DOHH2 (cell line): ENCODE data around the gene GRIN2A.

Experiments
- H3F3A ChIP-seq: fragments of 200-600 bp; sonication (generic), shearing (Covaris generic); 2 replicates; pipeline ENCODE4 v1.6.0; 2016; ENCODE audit warnings: antibody characterized with exemption, mild to moderate bottlenecking; ENCODE audit not compliant: control insufficient read depth, insufficient read depth
- H3K27ac ChIP-seq: fragments of 200-600 bp; sonication (generic); 2 replicates; pipeline ENCODE4 v1.5.1; 2014; ENCODE audit warnings: low read depth, mild to moderate bottlenecking, low read length, moderate library complexity
- H3K27me3 ChIP-seq: fragments of 200-600 bp; sonication (generic); 2 replicates; pipeline ENCODE4 v1.6.1; 2014; ENCODE audit warnings: mild to moderate bottlenecking, low read length, mixed read lengths; ENCODE audit not compliant: control insufficient read depth
- H3K36me3 ChIP-seq: fragments of 200-600 bp; sonication (generic); 2 replicates; pipeline ENCODE4 v1.6.1; 2014; ENCODE audit warnings: mild to moderate bottlenecking, low read length, moderate library complexity, mixed read lengths; ENCODE audit not compliant: control insufficient read depth
- H3K4me1 ChIP-seq: fragments of 200-600 bp; sonication (generic); 2 replicates; pipeline ENCODE4 v1.6.1; 2014; ENCODE audit warnings: mild to moderate bottlenecking, low read length, mixed read lengths; ENCODE audit not compliant: control insufficient read depth
- H3K4me2 ChIP-seq: fragments of 200-600 bp; sonication (generic); 2 replicates; pipeline ENCODE4 v1.6.0; 2014; ENCODE audit warnings: mild to moderate bottlenecking, low read length, moderate library complexity
- H3K4me3 ChIP-seq: fragments of 200-600 bp; sonication (generic); 2 replicates; pipeline ENCODE4 v1.5.1; 2014; ENCODE audit warnings: mild to moderate bottlenecking, low read length, mixed read lengths
- H3K79me2 ChIP-seq: fragments of 200-600 bp; sonication (generic); 2 replicates; pipeline ENCODE4 v1.6.1; 2014; ENCODE audit warnings: mild to moderate bottlenecking, low read length, mixed read lengths; ENCODE audit not compliant: control insufficient read depth
- H3K9me2 ChIP-seq: fragments of 200-600 bp; sonication (generic); replicated peaks from 2 replicates; pipeline ENCODE4 v1.6.1; 2014; ENCODE audit warnings: mild to moderate bottlenecking, low read length, mixed read lengths; ENCODE audit not compliant: control insufficient read depth
- H3K9me3 ChIP-seq: fragments of 200-600 bp; sonication (generic); 2 replicates; pipeline ENCODE4 v1.6.1; 2014; ENCODE audit warnings: antibody characterized with exemption, low read length, mixed read lengths; ENCODE audit not compliant: control insufficient read depth, insufficient read depth
- H4K20me1 ChIP-seq: fragments of 200-600 bp; sonication (generic); 2 replicates; pipeline ENCODE4 v1.6.0; 2014; ENCODE audit warnings: low read depth, mild to moderate bottlenecking, antibody characterized with exemption, low read length, moderate library complexity; ENCODE audit not compliant: control insufficient read depth, insufficient read depth
- CTCF ChIP-seq: fragments of 200-600 bp; sonication (generic); IDR thresholded peaks from one replicate; pipeline ENCODE4 v1.5.1; 2014; ENCODE audit warnings: antibody characterized with exemption, mild to moderate bottlenecking, low read depth, low read length; ENCODE audit not compliant: poor library complexity, severe bottlenecking
- EZH2phosphoT487 ChIP-seq: fragments of 200-600 bp; sonication (generic); IDR thresholded peaks from 2 replicates; pipeline ENCODE4 v1.6.1; 2017; ENCODE audit warnings: borderline replicate concordance, mild to moderate bottlenecking, antibody characterized with exemption, low read length, moderate library complexity, mixed read lengths

The GRIN2A gene

GRCh38 chr16:9867176-9867575 is 315.1 kb downstream of the GRIN2A start:
- no peaks in the 10 kb centered on the region for H3K9me3 ChIP-seq
- H4K20me1 ChIP-seq: no peaks in the 10 kb centered on the region
- no peaks in the 10 kb centered on the region for H3F3A ChIP-seq
- no peaks in the 10 kb centered on the region for H3K36me3 ChIP-seq
- no peak overlapping the region for H3K4me2 ChIP-seq
- no peaks in the 10 kb centered on the region for H3K9me2 ChIP-seq
- no peak overlapping the region for H3K4me3 ChIP-seq
- no peaks in the 10 kb centered on the region for H3K4me1 ChIP-seq
- no peaks in the 10 kb centered on the region for H3K79me2 ChIP-seq
- no peak overlapping the region for H3K27ac ChIP-seq
- no peak for TF ChIP-seq CTCF
- no peak for TF ChIP-seq EZH2phosphoT487
- no peaks in the 10 kb centered on the region for H3K27me3 ChIP-seq

DNA sequence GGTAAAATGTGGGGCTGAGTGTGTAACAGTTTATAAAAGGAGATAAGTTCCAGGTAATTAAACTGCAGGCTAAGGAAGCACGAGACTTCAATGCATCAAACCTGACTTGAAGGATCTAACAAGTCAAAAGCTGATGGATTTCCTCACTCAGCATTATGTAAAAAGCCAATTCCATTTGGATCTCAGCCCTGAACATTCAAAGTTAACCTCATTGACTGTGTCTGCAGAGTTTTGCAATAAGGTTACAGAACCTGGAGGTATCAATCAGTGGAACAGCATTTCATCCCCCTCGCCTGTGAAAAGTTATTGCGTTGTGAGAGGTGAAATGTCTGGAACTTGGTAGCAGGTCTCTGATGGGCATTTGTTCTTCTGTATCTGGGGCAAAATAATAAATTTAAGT is 317.8 kb downstream of the GRIN2A start:
- Histone ChIP-seq H3K4me3 (no peak overlapping the region), H3K9me2 (no peaks in the 10 kb centered on the region), H3K4me2 (no peak overlapping the region), H3K27me3 (no peaks in the 10 kb centered on the region), H3F3A (no peaks in the 10 kb centered on the region), H3K9me3 (no peaks in the 10 kb centered on the region), H4K20me1 (no peaks in the 10 kb centered on the region), H3K36me3 (no peaks in the 10 kb centered on the region), H3K79me2 (no peaks in the 10 kb centered on the region), H3K4me1 (no peaks in the 10 kb centered on the region), H3K27ac (no peak overlapping the region)
- TF ChIP-seq CTCF (no peak), EZH2phosphoT487 (no peak)

- TF ChIP-seq EZH2phosphoT487 (no peak), CTCF (no peak)
- Histone ChIP-seq H3F3A (no peaks in the 10 kb centered on the region), H3K4me2 (no peak overlapping the region), H3K4me1 (no peaks in the 10 kb centered on the region), H3K27ac (no peak overlapping the region), H3K4me3 (no peak overlapping the region), H3K79me2 (no peaks in the 10 kb centered on the region), H3K9me2 (no peaks in the 10 kb centered on the region), H3K27me3 (no peaks in the 10 kb centered on the region), H3K9me3 (no peaks in the 10 kb centered on the region), H3K36me3 (no peaks in the 10 kb centered on the region), H4K20me1 (no peaks in the 10 kb centered on the region)
Observed at GRCh38 chr16:9862327-9862726, 319.9 kb downstream of the GRIN2A start.

- TF ChIP-seq EZH2phosphoT487 (no peak), CTCF (no peak)
Observed at GRCh38 chr16:9860876-9861275, 321.4 kb downstream of the GRIN2A start.

More at GRCh38 chr16:9860876-9861275, 321.4 kb downstream of the GRIN2A start:
- Histone ChIP-seq H3K4me1 (no peaks in the 10 kb centered on the region), H3K27ac (no peak overlapping the region), H3F3A (no peaks in the 10 kb centered on the region), H3K27me3 (no peaks in the 10 kb centered on the region), H3K9me2 (no peaks in the 10 kb centered on the region), H4K20me1 (no peaks in the 10 kb centered on the region), H3K4me2 (no peak overlapping the region), H3K79me2 (no peaks in the 10 kb centered on the region), H3K9me3 (no peaks in the 10 kb centered on the region), H3K36me3 (no peaks in the 10 kb centered on the region), H3K4me3 (no peak overlapping the region)
